Mesenchymal stem cell (in vitro differentiated cells and primary cell): Measurements from ENCODE around the gene ANXA4.

ENCODE experiments used
- DNase-seq: peaks from one replicate; pipeline ENCODE4 v3.0.0-alpha.2; 2013
- H2AFZ ChIP-seq: one replicate; pipeline ENCODE4 v1.6.1; 2013; ENCODE audit warnings: low read depth, mild to moderate bottlenecking, control low read depth, inconsistent platforms, low read length, moderate library complexity
- H2AK5ac ChIP-seq: 2 replicates; pipeline ENCODE4 v1.6.1; 2013; ENCODE audit warnings: low read length, moderate library complexity, mild to moderate bottlenecking, inconsistent platforms; ENCODE audit not compliant: severe bottlenecking
- H2BK120ac ChIP-seq: one replicate; pipeline ENCODE4 v1.6.1; 2013; ENCODE audit warnings: low read depth, mild to moderate bottlenecking, inconsistent platforms, low read length, moderate library complexity
- H2BK12ac ChIP-seq, 2 experiments: one replicate each; pipeline ENCODE4 v1.6.1; 2013; ENCODE audit warnings: inconsistent platforms in 2 of 2, low read length in 2 of 2, mild to moderate bottlenecking in 2 of 2, moderate library complexity in 2 of 2, control low read depth in 1 of 2
- H2BK15ac ChIP-seq: one replicate; pipeline ENCODE4 v1.6.1; 2013; ENCODE audit warnings: mild to moderate bottlenecking, low read depth, inconsistent platforms; ENCODE audit not compliant: poor library complexity, severe bottlenecking
- H2BK5ac ChIP-seq: 2 replicates; pipeline ENCODE4 v1.6.1; 2013; ENCODE audit warnings: low read depth, mild to moderate bottlenecking, low read length, control low read depth, inconsistent platforms; ENCODE audit not compliant: poor library complexity, severe bottlenecking
- H3K14ac ChIP-seq, 2 experiments: one replicate each; pipeline ENCODE4 v1.6.1; 2013; ENCODE audit warnings: inconsistent platforms in 2 of 2, low read length in 2 of 2, control low read depth in 1 of 2, mild to moderate bottlenecking in 1 of 2, moderate library complexity in 1 of 2
- H3K18ac ChIP-seq, 2 experiments: one replicate each; pipeline ENCODE4 v1.6.1; 2013; ENCODE audit warnings: inconsistent platforms in 2 of 2, low read length in 2 of 2, control low read depth in 1 of 2, low read depth in 1 of 2, mild to moderate bottlenecking in 1 of 2
- H3K23ac ChIP-seq, 2 experiments: one replicate each; pipeline ENCODE4 v1.6.1; 2013; ENCODE audit warnings: inconsistent platforms in 2 of 2, low read length in 2 of 2, mild to moderate bottlenecking in 2 of 2, moderate library complexity in 2 of 2, control low read depth in 1 of 2
- H3K27ac ChIP-seq: 2 replicates; pipeline ENCODE4 v1.5.1; 2013; ENCODE audit warnings: mild to moderate bottlenecking, moderate library complexity, low read length, control low read depth, inconsistent platforms; ENCODE audit not compliant: poor library complexity, severe bottlenecking
- H3K27me3 ChIP-seq, 2 experiments: 2 replicates each; pipeline versions ENCODE4 v1.6.1 to v1.7.0; 2013; ENCODE audit warnings: low read length in 2 of 2, mild to moderate bottlenecking in 2 of 2, moderate library complexity in 2 of 2, control low read depth in 1 of 2, inconsistent platforms in 1 of 2; ENCODE audit not compliant: control insufficient read depth in 1 of 2, insufficient read depth in 1 of 2
- H3K36me3 ChIP-seq, 2 experiments: 2 replicates each; pipeline versions ENCODE4 v1.6.1 to v1.7.0; 2013; ENCODE audit warnings: low read length in 2 of 2, control low read depth in 1 of 2, inconsistent platforms in 1 of 2, low read depth in 1 of 2, mild to moderate bottlenecking in 1 of 2; ENCODE audit not compliant: insufficient read depth in 2 of 2, control insufficient read depth in 1 of 2
- H3K4ac ChIP-seq, 2 experiments: one replicate each; pipeline ENCODE4 v1.6.1; 2013; ENCODE audit warnings: inconsistent platforms in 2 of 2, low read length in 2 of 2, mild to moderate bottlenecking in 2 of 2, moderate library complexity in 2 of 2, control low read depth in 1 of 2, low read depth in 1 of 2
- H3K4me1 ChIP-seq: 2 replicates; pipeline ENCODE4 v1.6.1; 2013; ENCODE audit warnings: low read depth, low read length, control low read depth; ENCODE audit not compliant: control insufficient read depth, insufficient read depth
- H3K4me2 ChIP-seq: 2 replicates; pipeline ENCODE4 v1.6.1; 2013; ENCODE audit warnings: low read length, mild to moderate bottlenecking, inconsistent platforms; ENCODE audit not compliant: poor library complexity, severe bottlenecking
- H3K4me3 ChIP-seq, 2 experiments: 2 replicates each; pipeline versions ENCODE4 v1.5.1 to v1.7.0; 2013; ENCODE audit warnings: low read length in 2 of 2, mild to moderate bottlenecking in 2 of 2, control low read depth in 1 of 2, low read depth in 1 of 2; ENCODE audit not compliant: insufficient read depth in 1 of 2
- H3K79me1 ChIP-seq: replicated peaks from 2 replicates; pipeline ENCODE4 v1.6.1; 2013; ENCODE audit warnings: mild to moderate bottlenecking, control low read depth, low read length, inconsistent platforms; ENCODE audit not compliant: poor library complexity, severe bottlenecking
- H3K9ac ChIP-seq: 2 replicates; pipeline ENCODE4 v1.7.0; 2013; ENCODE audit warnings: mild to moderate bottlenecking, low read length, moderate library complexity
- H3K9me3 ChIP-seq: 2 replicates; pipeline ENCODE4 v1.7.0; 2013; ENCODE audit warnings: mild to moderate bottlenecking, low read length; ENCODE audit not compliant: control insufficient read depth
- H4K8ac ChIP-seq: one replicate; pipeline ENCODE4 v1.6.1; 2013; ENCODE audit warnings: inconsistent platforms, mild to moderate bottlenecking, low read length, moderate library complexity
- H4K91ac ChIP-seq: one replicate; pipeline ENCODE4 v1.6.1; 2013; ENCODE audit warnings: mild to moderate bottlenecking, low read length, inconsistent platforms
- WGBS: methylation state at CpG from one replicate; pipeline ENCODE4 v1.1.7; 2013; ENCODE audit warnings: mixed read lengths; 5-methylcytosine and 5-hydroxymethylcytosine counted together

ANXA4 gene

DNA sequence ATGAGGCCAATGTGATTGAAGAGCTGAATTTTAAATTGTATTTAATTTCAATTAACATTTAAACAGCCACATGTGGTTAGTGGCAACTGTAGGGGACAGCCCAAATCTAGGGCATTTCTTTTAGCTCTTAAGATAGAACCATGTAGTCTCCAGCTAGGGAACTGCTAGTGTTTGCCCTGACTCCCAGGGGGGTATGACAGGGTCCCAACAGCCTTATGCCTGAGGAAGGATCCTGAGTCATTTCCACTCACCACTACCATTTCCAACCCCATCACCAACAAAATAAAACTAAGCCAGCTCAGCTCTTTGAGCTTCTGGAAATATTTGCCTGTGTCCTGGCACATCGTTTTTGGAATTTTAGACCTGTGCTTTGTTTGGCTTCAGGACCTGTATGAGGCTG lies 73.8 kb downstream of the ANXA4 start:
- Histone ChIP-seq H3K36me3 (peaks cover 40 to 86% of the 10 kb centered on the region in 2 experiments), H3K18ac (no peak overlapping the region), H3K9me3 (no peaks in the 10 kb centered on the region), H3K4me3 (no peak overlapping the region), H3K27ac (peak overlapping the region; percentile 39), H2BK12ac (no peak overlapping the region), H3K23ac (no peak overlapping the region), H2BK120ac (no peak overlapping the region), H3K14ac (no peak overlapping the region), H4K8ac (no peak overlapping the region), H2BK15ac (no peak overlapping the region), H2AK5ac (no peak overlapping the region), H4K91ac (no peak overlapping the region), H3K27me3 (no peaks in the 10 kb centered on the region), H3K79me1 (peaks cover 4% of the 10 kb centered on the region), H3K4me2 (no peak overlapping the region), H2AFZ (no peak overlapping the region), H2BK5ac (no peak overlapping the region), H3K9ac (no peak overlapping the region), H3K4ac (no peak overlapping the region), H3K4me1 (no peaks in the 10 kb centered on the region)
- WGBS = 74% methylated on average over 1 of the region's 1 CpG
- no peak for DNase-seq

DNA sequence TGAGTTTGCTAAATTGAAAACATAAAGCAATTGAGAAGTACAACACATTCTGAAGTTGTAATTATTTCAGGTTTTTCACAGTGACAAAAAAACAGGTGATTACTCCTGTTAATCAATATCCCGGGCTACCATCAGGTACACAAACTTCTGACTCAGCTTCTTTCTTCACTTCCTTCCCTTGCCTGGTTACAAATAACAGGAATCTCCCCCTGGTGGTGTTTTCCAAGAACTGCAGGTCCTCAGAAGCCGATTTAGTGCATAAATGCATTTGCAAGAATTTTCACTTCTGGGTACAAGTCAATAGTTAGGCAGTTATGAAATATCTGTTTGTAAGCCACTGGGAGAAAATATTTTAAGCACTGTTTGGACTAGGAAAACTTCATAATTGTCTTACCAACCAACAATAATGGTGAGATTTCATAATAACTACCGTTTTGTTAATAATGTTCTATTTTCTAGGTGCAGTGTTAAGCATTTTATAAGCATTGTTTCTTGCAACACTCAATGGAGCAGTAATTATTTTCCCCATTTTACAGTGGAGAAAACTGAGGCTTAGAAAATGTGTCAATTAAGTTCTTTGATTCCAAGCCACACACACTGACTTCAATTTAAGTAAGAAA lies 75.1 kb downstream of the ANXA4 start:
- WGBS = 21% methylated on average over 2 of the region's 3 CpGs
- no peak overlapping the region for H3K14ac ChIP-seq
- no peaks in the 10 kb centered on the region for H3K27me3 ChIP-seq

DNA sequence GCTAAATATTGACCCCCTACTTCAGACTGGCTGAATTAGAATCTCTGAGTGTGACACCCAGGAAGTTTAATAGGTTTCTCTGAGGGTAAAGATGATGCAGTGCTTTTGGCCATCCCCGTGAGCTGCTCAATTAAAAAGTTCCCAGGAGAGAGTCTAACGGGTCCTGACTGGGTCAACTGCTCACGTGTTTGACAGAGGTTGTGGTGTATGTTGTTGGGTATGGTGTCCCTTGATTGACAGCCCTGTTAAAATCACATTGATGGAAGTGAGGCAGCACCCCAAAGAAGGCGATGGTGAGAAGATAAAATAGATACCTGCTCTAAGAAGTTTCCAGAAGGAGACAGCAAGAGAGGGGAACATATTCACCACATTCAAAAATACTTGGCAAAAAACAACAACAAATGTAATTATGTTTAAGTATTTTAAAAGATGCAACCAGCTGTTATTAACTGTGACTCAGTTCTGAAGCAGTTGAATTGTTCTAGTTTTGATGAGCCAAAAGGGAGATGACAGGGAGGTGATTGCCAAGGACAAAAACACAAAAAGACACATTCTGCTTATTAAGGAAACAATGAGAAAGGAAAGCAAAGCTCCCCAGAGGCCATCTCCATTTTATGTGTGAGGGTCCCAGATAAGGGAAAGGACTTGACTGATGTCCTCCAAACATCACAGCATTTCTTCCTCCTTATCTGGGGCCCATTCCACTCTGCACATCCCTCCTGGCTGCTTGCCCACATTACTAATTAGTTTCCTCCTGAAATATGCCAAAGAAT lies 76.0 kb downstream of the ANXA4 start:
- no peaks in the 10 kb centered on the region for H3K4me1 ChIP-seq

More for the DNA sequence above, 75.1 kb downstream of the ANXA4 start:
- H4K91ac ChIP-seq = no peak overlapping the region
- peaks cover 42 to 86% of the 10 kb centered on the region in 2 experiments for H3K36me3 ChIP-seq
- H2AFZ ChIP-seq = no peak overlapping the region
- H3K9ac ChIP-seq = peak overlapping the region; percentile 34
- H3K18ac ChIP-seq = no peak overlapping the region
- no peak overlapping the region for H3K4me2 ChIP-seq
- no peak overlapping the region for H2AK5ac ChIP-seq
- H4K8ac ChIP-seq = no peak overlapping the region
- H3K4me3 ChIP-seq = no peak overlapping the region
- H3K27ac ChIP-seq = no peak overlapping the region
- H3K79me1 ChIP-seq = peaks cover 4% of the 10 kb centered on the region
- no peaks in the 10 kb centered on the region for H3K4me1 ChIP-seq
- DNase-seq = peak; percentile 87
- H2BK120ac ChIP-seq = no peak overlapping the region
- no peak overlapping the region for H2BK12ac ChIP-seq
- no peak overlapping the region for H3K23ac ChIP-seq
- no peak overlapping the region for H3K4ac ChIP-seq
- H2BK5ac ChIP-seq = no peak overlapping the region
- no peak overlapping the region for H2BK15ac ChIP-seq
- no peaks in the 10 kb centered on the region for H3K9me3 ChIP-seq

DNA sequence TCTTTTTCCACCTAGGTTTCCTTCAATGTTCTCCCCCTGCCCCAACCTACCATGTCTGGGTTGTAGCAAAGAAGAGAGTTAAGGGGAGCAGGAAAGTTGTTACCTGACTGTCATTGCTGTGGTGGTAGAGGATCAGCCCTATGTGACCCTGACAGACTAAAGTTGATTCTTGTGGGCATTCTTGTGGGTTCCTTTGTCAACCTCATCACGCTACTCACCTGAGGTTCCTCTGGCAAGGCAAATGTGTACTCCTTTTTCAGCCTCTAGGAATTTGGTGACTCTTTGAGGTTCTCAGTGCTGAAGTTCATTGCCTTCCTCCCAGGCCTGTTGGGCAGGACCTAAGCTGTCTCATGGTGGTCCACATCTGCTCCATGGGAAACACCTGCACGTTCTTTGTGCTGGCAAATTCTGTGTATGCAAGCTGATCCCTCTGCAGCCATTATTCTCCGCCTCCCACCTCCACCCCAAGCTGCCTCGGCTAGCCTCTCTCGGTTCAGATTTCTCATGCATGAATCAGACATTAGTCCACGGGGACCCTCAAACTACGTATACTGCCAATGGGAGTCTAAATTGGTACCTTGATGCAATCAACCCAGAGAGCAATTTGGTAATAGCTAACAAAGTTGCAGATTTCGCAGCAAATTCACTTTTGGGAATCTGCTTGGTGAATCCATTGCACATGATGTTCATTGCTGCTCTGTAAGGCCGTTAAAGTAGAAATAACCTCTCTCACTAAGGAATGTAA lies 86.0 kb downstream of the ANXA4 start:
- Histone ChIP-seq H3K18ac (no peak overlapping the region), H3K9ac (peak overlapping the region; percentile 97), H3K14ac (no peak overlapping the region), H3K4ac (no peak overlapping the region), H3K79me1 (peaks cover 2% of the 10 kb centered on the region), H4K91ac (no peak overlapping the region), H2AFZ (no peak overlapping the region), H3K27me3 (no peaks in the 10 kb centered on the region), H3K36me3 (peaks cover 10 to 13% of the 10 kb centered on the region in 2 experiments), H2BK120ac (no peak overlapping the region), H2BK12ac (no peak overlapping the region), H3K23ac (no peak overlapping the region), H2AK5ac (no peak overlapping the region), H3K9me3 (no peaks in the 10 kb centered on the region), H3K4me1 (peaks cover 16% of the 10 kb centered on the region), H2BK5ac (no peak overlapping the region), H3K4me2 (no peak overlapping the region), H2BK15ac (no peak overlapping the region), H3K4me3 (peak overlapping the region in 1 of 2 experiments; percentile 91), H3K27ac (peak overlapping the region; percentile 95), H4K8ac (no peak overlapping the region)
- WGBS = 87% methylated on average over 8 of the region's 9 CpGs
- DNase-seq = no peak

More for the DNA sequence above, 76.0 kb downstream of the ANXA4 start:
- Histone ChIP-seq H2BK15ac (no peak overlapping the region), H4K8ac (no peak overlapping the region), H2BK120ac (no peak overlapping the region), H2AK5ac (peak overlapping the region; percentile 10), H3K18ac (no peak overlapping the region), H3K4ac (no peak overlapping the region), H3K79me1 (peaks cover 3% of the 10 kb centered on the region), H3K27me3 (no peaks in the 10 kb centered on the region), H2BK5ac (no peak overlapping the region), H3K36me3 (peaks cover 36 to 84% of the 10 kb centered on the region in 2 experiments), H4K91ac (no peak overlapping the region), H3K4me2 (no peak overlapping the region), H2BK12ac (no peak overlapping the region), H3K9me3 (no peaks in the 10 kb centered on the region), H3K23ac (no peak overlapping the region), H3K14ac (no peak overlapping the region), H3K27ac (no peak overlapping the region), H3K4me3 (no peak overlapping the region), H3K9ac (peak overlapping the region; percentile 34), H2AFZ (no peak overlapping the region)
- 87% methylated on average over 3 of the region's 4 CpGs for WGBS
- no peak for DNase-seq
